Tibial artery (tissue), 4 donors: ENCODE measurements around the gene EPHA2.

Experiments used
- DNase-seq, 2 donors: peaks; one replicate each; pipeline ENCODE4 v3.0.0-alpha.2; 2019
- H3K27ac ChIP-seq, 2 donors: fragments of 200-600 bp; sonication (generic) in 1 of 2; 1 replicate in 1 of 2; 2 replicates in 1 of 2; pipeline ENCODE4 v1.5.1; 2018 to 2019; ENCODE audit warnings: mild to moderate bottlenecking in 1 of 2
- H3K27me3 ChIP-seq, 2 donors: fragments of 200-600 bp; sonication (generic) in 1 of 2; one replicate each; pipeline versions ENCODE4 v1.5.1 to v1.6.0; 2016 to 2019
- H3K36me3 ChIP-seq, 3 donors: fragments of 200-600 bp; sonication (generic) in 2 of 3; one replicate each; pipeline ENCODE4 v1.5.1; 2016 to 2019; ENCODE audit warnings: mild to moderate bottlenecking in 2 of 3
- H3K4me1 ChIP-seq, 4 donors: fragments of 200-600 bp; sonication (generic) in 2 of 4; 1 replicate in 3 of 4; 2 replicates in 1 of 4; pipeline ENCODE4 v1.5.1; 2016 to 2019
- H3K4me3 ChIP-seq, 2 donors: fragments of 200-600 bp; sonication (generic) in 1 of 2; 1 replicate in 1 of 2; 2 replicates in 1 of 2; pipeline ENCODE4 v1.5.1; 2018 to 2019; ENCODE audit warnings: mild to moderate bottlenecking in 2 of 2
- H3K9me3 ChIP-seq, 3 donors: fragments of 200-600 bp; sonication (generic) in 1 of 3; one replicate each; pipeline ENCODE4 v1.5.1; 2016 to 2019
- intact Hi-C: fragments of 100-400 bp; cut with DNase I; formaldehyde crosslinking; loops from one replicate; pipeline ENCODE4 v1.15.0; 2023; ENCODE audit warnings: low total_unique reads
- TF ChIP-seq, protein P1 (sequence below), 2 experiments: fragments of 200-600 bp in 1 of 2; fragments of 450-650 bp in 1 of 2; IDR thresholded peaks; one replicate each; pipeline ENCODE4 v1.5.1; 2017 to 2019; ENCODE audit warnings: antibody characterized with exemption in 2 of 2, mild to moderate bottlenecking in 1 of 2, moderate library complexity in 1 of 2

Gene EPHA2

GRCh38 chr1:16076031-16076864, 79.6 kb downstream of the EPHA2 start:
- no peaks in the 10 kb centered on the region for H3K36me3 ChIP-seq
- peak overlapping the region in 1 of 2 donors; percentile 38 for H3K27ac ChIP-seq
- H3K27me3 ChIP-seq = peaks cover 0 to 4% of the 10 kb centered on the region in 2 donors
- intact Hi-C loops = loop anchor here (5.0 kb wide), 2 partner anchors 66 to 166 kb away; no protein-coding TSS in a partner anchor
- H3K4me1 ChIP-seq = peaks cover 4 to 47% (median 33%) of the 10 kb centered on the region in 4 donors
- TF ChIP-seq, protein P1, sequence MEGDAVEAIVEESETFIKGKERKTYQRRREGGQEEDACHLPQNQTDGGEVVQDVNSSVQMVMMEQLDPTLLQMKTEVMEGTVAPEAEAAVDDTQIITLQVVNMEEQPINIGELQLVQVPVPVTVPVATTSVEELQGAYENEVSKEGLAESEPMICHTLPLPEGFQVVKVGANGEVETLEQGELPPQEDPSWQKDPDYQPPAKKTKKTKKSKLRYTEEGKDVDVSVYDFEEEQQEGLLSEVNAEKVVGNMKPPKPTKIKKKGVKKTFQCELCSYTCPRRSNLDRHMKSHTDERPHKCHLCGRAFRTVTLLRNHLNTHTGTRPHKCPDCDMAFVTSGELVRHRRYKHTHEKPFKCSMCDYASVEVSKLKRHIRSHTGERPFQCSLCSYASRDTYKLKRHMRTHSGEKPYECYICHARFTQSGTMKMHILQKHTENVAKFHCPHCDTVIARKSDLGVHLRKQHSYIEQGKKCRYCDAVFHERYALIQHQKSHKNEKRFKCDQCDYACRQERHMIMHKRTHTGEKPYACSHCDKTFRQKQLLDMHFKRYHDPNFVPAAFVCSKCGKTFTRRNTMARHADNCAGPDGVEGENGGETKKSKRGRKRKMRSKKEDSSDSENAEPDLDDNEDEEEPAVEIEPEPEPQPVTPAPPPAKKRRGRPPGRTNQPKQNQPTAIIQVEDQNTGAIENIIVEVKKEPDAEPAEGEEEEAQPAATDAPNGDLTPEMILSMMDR (IDR thresholded peaks at IDR 0.05) = no peak
- H3K4me3 ChIP-seq = no peak overlapping the region
- H3K9me3 ChIP-seq = no peaks in the 10 kb centered on the region
- DNase-seq = peak in 1 of 2 donors; percentile 82

DNA sequence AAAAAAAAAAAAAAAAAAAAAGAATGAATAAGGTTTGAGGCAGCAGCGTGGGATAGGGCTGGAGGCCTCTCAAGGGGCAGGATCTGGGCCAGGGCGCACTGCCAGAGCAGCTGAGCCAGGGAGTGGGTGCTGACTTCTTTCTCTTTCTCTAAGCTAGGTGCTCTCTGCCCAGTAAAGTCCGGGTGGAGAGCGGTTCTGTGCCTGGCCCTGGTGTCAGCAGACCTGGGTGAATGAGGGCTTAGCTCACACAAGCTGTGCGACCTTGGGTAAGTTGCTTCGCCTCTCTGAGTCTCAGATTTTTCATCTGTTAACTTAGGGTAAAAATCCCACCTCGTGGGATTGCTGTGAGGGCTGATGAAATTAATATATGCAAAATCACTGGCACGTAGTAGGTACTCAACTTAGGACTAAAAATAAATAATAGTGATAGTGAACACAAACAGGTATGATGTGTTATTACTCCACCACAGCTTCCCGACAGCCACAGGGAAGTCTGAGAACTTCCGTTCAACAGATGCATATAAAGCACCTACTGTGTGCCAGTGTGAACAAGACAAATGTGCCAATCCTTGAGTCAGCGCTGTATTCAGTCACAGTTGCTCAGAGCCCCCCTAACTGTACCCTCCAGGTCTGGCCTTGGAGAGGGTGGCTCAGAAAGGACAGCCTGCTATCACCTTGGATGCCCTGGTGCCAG, 80.4 kb downstream of the EPHA2 start:
- no peak overlapping the region for H3K4me3 ChIP-seq
- H3K4me1 ChIP-seq = peaks cover 4 to 47% (median 33%) of the 10 kb centered on the region in 4 donors
- DNase-seq = peak; percentile 57 to 90
- TF ChIP-seq, protein P1 (IDR thresholded peaks at IDR 0.05) = no peak
- H3K27ac ChIP-seq = peak overlapping the region in 1 of 2 donors; percentile 38
- intact Hi-C loops = loop anchor here (5.0 kb wide), 2 partner anchors 67 to 167 kb away; no protein-coding TSS in a partner anchor
- peaks cover 0 to 4% of the 10 kb centered on the region in 2 donors for H3K27me3 ChIP-seq
- H3K9me3 ChIP-seq = no peaks in the 10 kb centered on the region
- H3K36me3 ChIP-seq = no peaks in the 10 kb centered on the region
